H1 (cell line): Measurements from ENCODE around the gene CSF2RB. TPM values are rescaled to one million over a fixed set of nuclear protein-coding genes. Genes with fewer than 3 reads are reported as not detected.

ENCODE experiments used
- CTCF ChIA-PET: fragments of 300-600 bp; sonication (Branson Sonifier 250); formaldehyde crosslinking; loops from one replicate; lab custom pipeline; 2021; ENCODE audit not compliant: partially characterized antibody; lab: Charles Lee
- POLR2A ChIA-PET: fragments of 300-600 bp; sonication (Branson Sonifier 250); formaldehyde crosslinking; loops from one replicate; lab custom pipeline; 2021; ENCODE audit warnings: inconsistent platforms; ENCODE audit not compliant: partially characterized antibody; lab: Charles Lee
- DNase-seq, 2 experiments: peaks; one replicate each; pipeline versions ENCODE4 v3.0.0 to v3.0.0-alpha.2; 2010 to 2022; ENCODE audit warnings: low spot score in 2 of 2, low read depth in 1 of 2, mixed read lengths in 1 of 2
- FAIRE-seq: peaks from 2 replicates; lab custom pipeline; 2011; peaks lifted over from hg19 to GRCh38; lab: Jason Lieb, UNC
- H2AFZ ChIP-seq: 2 replicates; pipeline ENCODE4 v1.8.1; 2012; ENCODE audit warnings: low read length, inconsistent platforms
- H2AK5ac ChIP-seq: 2 replicates; pipeline ENCODE4 v1.6.1; 2013; ENCODE audit warnings: low read depth, low read length
- H2BK120ac ChIP-seq: replicated peaks from 2 replicates; pipeline ENCODE3; 2013; ENCODE audit warnings: low read depth, low read length, inconsistent platforms
- H2BK12ac ChIP-seq: 2 replicates; pipeline ENCODE4 v1.6.1; 2013; ENCODE audit warnings: low read depth, low read length
- H2BK15ac ChIP-seq: 2 replicates; pipeline ENCODE4 v1.6.1; 2013; ENCODE audit warnings: low read length
- H2BK20ac ChIP-seq: 2 replicates; pipeline ENCODE4 v1.6.1; 2013; ENCODE audit warnings: low read length
- H2BK5ac ChIP-seq: 2 replicates; pipeline ENCODE4 v1.6.1; 2013; ENCODE audit warnings: low read depth, low read length
- H3K14ac ChIP-seq: 2 replicates; pipeline ENCODE4 v1.6.1; 2013; ENCODE audit warnings: inconsistent platforms; ENCODE audit not compliant: insufficient read length
- H3K18ac ChIP-seq: 2 replicates; pipeline ENCODE4 v1.6.1; 2013; ENCODE audit warnings: low read length; ENCODE audit errors: extremely low read depth
- H3K23ac ChIP-seq: 2 replicates; pipeline ENCODE4 v1.6.1; 2013; ENCODE audit warnings: inconsistent platforms; ENCODE audit not compliant: insufficient read length
- H3K23me2 ChIP-seq: 2 replicates; pipeline ENCODE4 v1.6.1; 2013; ENCODE audit warnings: low read depth, low read length
- H3K27ac ChIP-seq: 2 replicates; pipeline ENCODE4 v1.6.1; 2011; ENCODE audit warnings: low read depth, low read length, inconsistent platforms
- H3K27me3 ChIP-seq, 4 experiments: replicated peaks in 1 of 4; 1 replicate in 1 of 4; 2 replicates in 3 of 4; pipeline versions ENCODE4 v1.6.1 to v1.8.1; 2011 to 2013; ENCODE audit warnings: low read length in 3 of 4, mild to moderate bottlenecking in 3 of 4, inconsistent platforms in 2 of 4, mixed read lengths in 2 of 4, moderate library complexity in 1 of 4; ENCODE audit not compliant: control insufficient read depth in 3 of 4, insufficient read depth in 3 of 4; ENCODE audit errors: extremely low read depth in 1 of 4
- H3K36me3 ChIP-seq, 4 experiments: 2 replicates each; pipeline versions ENCODE4 v1.6.1 to v1.8.1; 2011 to 2013; ENCODE audit warnings: mild to moderate bottlenecking in 4 of 4, low read length in 3 of 4, moderate library complexity in 2 of 4, control low read depth in 1 of 4, inconsistent platforms in 1 of 4; ENCODE audit not compliant: insufficient read depth in 4 of 4, control insufficient read depth in 2 of 4
- H3K4ac ChIP-seq: replicated peaks from 2 replicates; pipeline ENCODE3; 2013; ENCODE audit warnings: low read length, low read depth, mixed read lengths, inconsistent platforms; ENCODE audit not compliant: insufficient read length
- H3K4me1 ChIP-seq, 4 experiments: replicated peaks in 1 of 4; 1 replicate in 1 of 4; 2 replicates in 3 of 4; pipeline versions ENCODE4 v1.6.1 to v1.8.1; 2011 to 2013; ENCODE audit warnings: low read length in 3 of 4, inconsistent platforms in 2 of 4, mixed read lengths in 1 of 4; ENCODE audit not compliant: insufficient read depth in 4 of 4, control insufficient read depth in 3 of 4
- H3K4me2 ChIP-seq, 2 experiments: 2 replicates each; pipeline versions ENCODE4 v1.6.1 to v1.8.1; 2011 to 2013; ENCODE audit warnings: low read depth in 2 of 2, low read length in 2 of 2, control low read depth in 1 of 2, inconsistent platforms in 1 of 2, mild to moderate bottlenecking in 1 of 2; ENCODE audit not compliant: insufficient read depth in 1 of 2
- H3K4me3 ChIP-seq, 4 experiments: fragments of 200-600, 300-600 bp in 1 of 4; sonication (generic), shearing (Covaris generic), sonication (Bioruptor Twin) in 1 of 4; 2 replicates each; pipeline versions ENCODE4 v1.5.1 to v1.8.1; 2011 to 2016; ENCODE audit warnings: low read length in 4 of 4, low read depth in 3 of 4, control low read depth in 2 of 4, inconsistent platforms in 2 of 4, mild to moderate bottlenecking in 2 of 4, mixed read lengths in 1 of 4, moderate library complexity in 1 of 4; ENCODE audit not compliant: insufficient read depth in 2 of 4; ENCODE audit errors: extremely low read depth in 1 of 4
- H3K56ac ChIP-seq: replicated peaks from 2 replicates; pipeline ENCODE3; 2013; ENCODE audit warnings: low read depth, mild to moderate bottlenecking, mixed read lengths, low read length, inconsistent platforms; ENCODE audit not compliant: insufficient read length
- H3K79me1 ChIP-seq: 2 replicates; pipeline ENCODE4 v1.6.1; 2013; ENCODE audit warnings: low read depth, low read length, control low read depth
- H3K79me2 ChIP-seq, 2 experiments: 2 replicates each; pipeline versions ENCODE4 v1.6.1 to v1.8.1; 2012 to 2013; ENCODE audit warnings: low read length in 2 of 2, mild to moderate bottlenecking in 2 of 2, inconsistent platforms in 1 of 2; ENCODE audit not compliant: insufficient read depth in 2 of 2, control insufficient read depth in 1 of 2
- H3K9ac ChIP-seq, 4 experiments: replicated peaks in 1 of 4; 1 replicate in 1 of 4; 2 replicates in 3 of 4; pipeline versions ENCODE4 v1.6.1 to v1.8.1; 2011 to 2013; ENCODE audit warnings: low read depth in 3 of 4, low read length in 3 of 4, control low read depth in 2 of 4, mild to moderate bottlenecking in 2 of 4, moderate library complexity in 2 of 4, inconsistent platforms in 1 of 4; ENCODE audit errors: extremely low read depth in 1 of 4
- H3K9me3 ChIP-seq, 2 experiments: 2 replicates each; pipeline versions ENCODE4 v1.6.1 to v1.8.1; 2012 to 2013; ENCODE audit warnings: mild to moderate bottlenecking in 2 of 2, moderate library complexity in 2 of 2, control low read depth in 1 of 2, inconsistent platforms in 1 of 2, low read depth in 1 of 2, low read length in 1 of 2, mixed read lengths in 1 of 2; ENCODE audit not compliant: insufficient read depth in 2 of 2
- H4K20me1 ChIP-seq, 2 experiments: replicated peaks in 1 of 2; 2 replicates each; pipeline versions ENCODE3 to v1.8.1; 2011 to 2013; ENCODE audit warnings: inconsistent platforms in 2 of 2, low read length in 2 of 2, mild to moderate bottlenecking in 1 of 2; ENCODE audit not compliant: insufficient read depth in 2 of 2, control insufficient read depth in 1 of 2
- H4K5ac ChIP-seq: 2 replicates; pipeline ENCODE4 v1.6.1; 2013; ENCODE audit warnings: low read length, low read depth, mixed read lengths, inconsistent platforms; ENCODE audit not compliant: insufficient read length
- H4K8ac ChIP-seq: 2 replicates; pipeline ENCODE4 v1.8.0; 2013; ENCODE audit warnings: mild to moderate bottlenecking, moderate library complexity, low read length, inconsistent platforms; ENCODE audit not compliant: insufficient read depth; ENCODE audit errors: extremely low read depth
- H4K91ac ChIP-seq: replicated peaks from 2 replicates; pipeline ENCODE3; 2013; ENCODE audit warnings: low read length, mixed read lengths, inconsistent platforms; ENCODE audit not compliant: insufficient read length
- FOSL1 ChIP-seq: IDR thresholded peaks from 2 replicates; pipeline ENCODE4 v1.6.1; 2011; ENCODE audit warnings: mild to moderate bottlenecking, low read depth, low read length, moderate library complexity; ENCODE audit not compliant: insufficient read depth
- POLR2A ChIP-seq, 2 experiments: IDR thresholded peaks; 1 replicate in 1 of 2; 2 replicates in 1 of 2; pipeline ENCODE4 v1.6.1; 2011; ENCODE audit warnings: low read depth in 2 of 2, low read length in 2 of 2, mild to moderate bottlenecking in 2 of 2; ENCODE audit errors: control extremely low read depth in 1 of 2
- WGBS, 2 experiments: shearing (Covaris generic) in 1 of 2; methylation state at CpG; one replicate each; pipeline versions ENCODE4 v1.1.6 to v1.1.7; 2013 to 2015; ENCODE audit warnings: low lambda C conversion rate in 2 of 2, mixed read lengths in 2 of 2, inconsistent platforms in 1 of 2, low coverage in 1 of 2, missing lambda C conversion rate in 1 of 2; ENCODE audit not compliant: insufficient replicate concordance in 2 of 2, insufficient coverage in 1 of 2, insufficient read length in 1 of 2; ENCODE audit errors: extremely low coverage in 1 of 2, missing lambda C conversion rate in 1 of 2; 5-methylcytosine and 5-hydroxymethylcytosine counted together
- polyA plus RNA-seq, 7 experiments: library from polyadenylated mRNA; depleted of rRNA in 3 of 7; stranded (reverse) in 5 of 7; unstranded in 2 of 7; fragments of >200 nt in 5 of 7; fragments of 200-250 nt in 2 of 7; gene quantifications; 1 replicate in 5 of 7; 2 replicates in 1 of 7; 4 replicates in 1 of 7; pipeline versions ENCODE4 v1.2.1 to v1.2.3, GENCODE V29; 2011 to 2013; ENCODE audit warnings: missing spikeins in 2 of 7, mixed read lengths in 2 of 7
- total RNA-seq: library from RNA; stranded (reverse); fragmentation: NEBNext Ultra II Directional; extraction: Animal tissue kit (Norgen Biotek cat#: 25700); gene quantifications from 2 replicates; pipeline ENCODE4 v1.2.1, GENCODE V29; 2021

CSF2RB gene
- total and polyA plus RNA-seq, 2 of the 8 experiments (the other 6 are each of a cell fraction or from before 2014, with no cell fraction given) = not detected

DNA sequence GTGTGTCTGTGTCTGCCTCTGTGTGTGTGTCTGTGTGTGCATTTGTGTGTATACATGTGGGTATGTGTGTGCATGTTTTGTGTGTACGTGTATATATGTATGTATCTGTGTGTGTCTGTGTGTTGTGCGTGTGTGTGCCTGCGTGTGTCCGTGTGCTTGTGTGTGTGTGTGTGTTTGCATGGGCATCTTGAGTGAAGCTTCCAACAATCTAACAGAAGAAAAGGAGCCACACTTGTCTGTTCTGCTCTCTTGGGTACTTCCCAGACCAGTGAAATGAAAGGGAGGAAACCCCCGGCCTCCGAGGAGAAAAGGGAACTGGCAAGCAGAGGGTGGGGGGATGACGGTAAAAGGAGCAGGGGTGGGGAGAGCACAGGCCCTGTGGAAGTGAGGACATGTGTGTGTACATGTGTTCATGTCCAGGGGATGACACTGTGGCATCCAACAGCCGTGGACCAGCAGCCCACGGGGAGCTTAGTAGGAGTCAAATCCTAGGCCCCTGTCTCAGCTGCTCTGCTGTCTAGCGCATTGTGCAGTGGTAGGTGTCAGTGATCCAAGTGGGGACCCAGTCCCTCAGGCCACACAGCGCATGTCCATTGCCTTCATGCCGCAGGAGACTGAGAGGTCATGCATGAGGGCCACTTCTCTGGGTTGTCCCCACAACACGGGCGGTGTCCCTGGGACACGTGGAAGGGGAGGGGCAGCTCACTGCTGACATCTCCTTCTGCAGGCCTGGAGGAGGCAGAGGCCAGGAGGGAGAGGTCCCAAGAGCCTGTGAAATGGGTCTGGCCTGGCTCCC is 8.1 kb downstream of the CSF2RB start:
- CTCF ChIA-PET = interaction anchor here (0.6 to 1.3 kb wide), 6 partner anchors 8 to 61 kb away, joined by 3 to 6 read pairs (median 3); partner anchors contain the start of gene CSF2RB
- Histone ChIP-seq H2BK120ac (no peak overlapping the region), H2BK15ac (peak overlapping the region; percentile 46; the same call in 1 of the 2 replicates), H2AFZ (no peak overlapping the region), H3K79me2 (no peaks in the 10 kb centered on the region), H4K8ac (no peak overlapping the region), H2BK12ac (peak overlapping the region; percentile 71; the same call in 1 of the 2 replicates), H3K4me2 (no peak overlapping the region), H3K4ac (no peak overlapping the region), H3K9ac (no peak overlapping the region), H3K27me3 (no peaks in the 10 kb centered on the region), H3K9me3 (no peaks in the 10 kb centered on the region; a peak in 1 of 4 replicates), H3K23me2 (peaks cover 5% of the 10 kb centered on the region), H2BK20ac (peak overlapping the region; percentile 52), H3K14ac (no peak overlapping the region), H3K36me3 (no peaks in the 10 kb centered on the region), H2BK5ac (0 out of 2 replicates have a peak overlapping the region, but pooled peaks have one; percentile 5), H4K5ac (no peak overlapping the region), H2AK5ac (no peak overlapping the region; the same call in 1 of the 2 replicates), H3K56ac (no peak overlapping the region), H3K4me3 (no peak overlapping the region), H3K79me1 (no peaks in the 10 kb centered on the region), H3K27ac (no peak overlapping the region), H3K4me1 (peaks cover 0 to 9% (median 3%) of the 10 kb centered on the region in 4 experiments; a peak in 4 of 7 replicates), H3K23ac (no peak overlapping the region), H4K20me1 (peaks cover 0 to 5% of the 10 kb centered on the region in 2 experiments), H3K18ac (peak overlapping the region; percentile 55; the same call in 1 of the 2 replicates), H4K91ac (peak overlapping the region; percentile 69)
- WGBS, 2 experiments = 83% methylated on average over 15 of the region's 15 CpGs; no CpG with 5 or more reads in 1 of the 2 experiments
- no peak for DNase-seq
- POLR2A ChIA-PET = no interaction called here
- no peak for FAIRE-seq
- TF ChIP-seq FOSL1 (no peak), POLR2A (IDR thresholded peaks at IDR 0.05; ENCODE audit: control extremely low read depth in 1 of 2, low read depth in 2 of 2, low read length in 2 of 2) (no peak)
